Activated naive CD4-positive, alpha-beta T cell treated with anti-CD3 and anti-CD28 coated beads for 36 hours (primary cell): ENCODE data around the gene ATF2. TPM values are rescaled to one million over a fixed set of nuclear protein-coding genes. Genes with fewer than 3 reads are reported as not detected.

Experiments
- CTCF ChIA-PET: fragments of 350-600 bp; sonication (Branson Sonifier 250); formaldehyde crosslinking; loops from one replicate; lab custom pipeline; 2021; ENCODE audit warnings: antibody characterized with exemption; lab: Charles Lee
- DNase-seq: peaks from one replicate; pipeline ENCODE4 v3.0.0-alpha.2; 2020
- H3K27ac Mint-ChIP-seq: one replicate; pipeline ENCODE4 v1.8.0; 2021; ENCODE audit warnings: mild to moderate bottlenecking, mixed read lengths
- H3K27me3 Mint-ChIP-seq: one replicate; pipeline ENCODE4 v1.8.0; 2021; ENCODE audit warnings: low read depth, mixed read lengths
- H3K36me3 Mint-ChIP-seq: one replicate; pipeline ENCODE4 v1.8.0; 2021; ENCODE audit warnings: low read depth, mixed read lengths
- H3K4me1 Mint-ChIP-seq: one replicate; pipeline ENCODE4 v1.8.0; 2021; ENCODE audit warnings: low read depth, mixed read lengths
- H3K4me3 Mint-ChIP-seq: one replicate; pipeline ENCODE4 v1.8.0; 2021; ENCODE audit warnings: mild to moderate bottlenecking, moderate library complexity, mixed read lengths
- H3K9me3 Mint-ChIP-seq: one replicate; pipeline ENCODE4 v1.8.0; 2021; ENCODE audit warnings: mixed read lengths
- intact Hi-C: fragments of 100-400 bp; cut with micrococcal nuclease; formaldehyde crosslinking; loops from one replicate; pipeline ENCODE4 v1.15.1; 2023
- total RNA-seq, 2 experiments: library from RNA; stranded (reverse); gene quantifications; one replicate each; pipeline ENCODE4 v1.2.3, GENCODE V29; 2021

Gene ATF2
- total RNA-seq, 2 experiments from 2014 or later: 48.0 to 53.3 TPM

DNA sequence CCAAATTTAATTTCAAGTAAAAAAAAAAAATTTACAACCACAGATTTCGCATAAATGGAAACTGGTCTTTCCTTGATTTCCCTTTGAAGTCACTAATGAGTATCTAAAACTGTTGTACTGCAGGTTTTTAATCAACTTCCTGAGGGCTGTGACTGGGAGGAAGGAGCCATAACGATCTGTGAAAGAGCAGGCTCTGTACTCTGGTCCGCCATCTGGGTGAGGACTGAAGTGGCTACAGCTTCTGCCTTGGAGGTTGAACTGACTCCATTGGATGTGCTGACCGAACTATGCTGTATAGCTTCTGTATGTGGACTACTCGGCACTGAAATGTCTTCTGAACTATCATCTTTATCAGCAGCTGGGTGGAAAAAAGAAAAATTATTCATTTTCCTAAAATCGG, 93.5 kb downstream of the ATF2 start:
- intact Hi-C loops: no loop called here
- Mint-ChIP-seq H3K4me1 (no peaks in the 10 kb centered on the region), H3K36me3 (peaks cover 32% of the 10 kb centered on the region), H3K27ac (no peak overlapping the region), H3K4me3 (no peak overlapping the region), H3K27me3 (no peaks in the 10 kb centered on the region), H3K9me3 (no peaks in the 10 kb centered on the region)
- no peak for DNase-seq
- CTCF ChIA-PET: interaction anchor here (0.6 kb wide), 1 partner anchor 31 kb away, joined by 6 read pairs; no protein-coding TSS in a partner anchor

DNA sequence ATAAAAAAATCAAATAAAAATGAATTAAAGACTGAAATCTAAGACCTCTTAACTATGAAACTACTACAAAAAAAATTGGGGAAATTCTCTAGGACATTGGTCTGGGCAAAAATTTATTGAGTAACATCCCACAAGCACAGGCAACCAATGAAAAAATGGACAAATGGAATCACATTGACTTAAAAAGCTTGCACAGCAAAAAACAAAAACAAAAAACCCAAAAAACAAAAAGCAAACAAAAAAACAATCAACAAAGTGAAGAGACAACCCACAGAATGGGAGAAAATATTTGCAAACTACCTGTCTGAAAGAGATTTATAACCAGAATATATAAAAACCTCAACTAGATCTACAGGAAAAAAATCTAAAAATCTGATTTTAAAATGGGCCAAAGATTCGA, 99.5 kb downstream of the ATF2 start:
- Mint-ChIP-seq H3K36me3 (peaks cover 29% of the 10 kb centered on the region), H3K9me3 (no peaks in the 10 kb centered on the region), H3K27ac (no peak overlapping the region), H3K4me3 (no peak overlapping the region), H3K4me1 (no peaks in the 10 kb centered on the region), H3K27me3 (no peaks in the 10 kb centered on the region)
- intact Hi-C loops: no loop called here
- DNase-seq: no peak
- CTCF ChIA-PET: no interaction called here

DNA sequence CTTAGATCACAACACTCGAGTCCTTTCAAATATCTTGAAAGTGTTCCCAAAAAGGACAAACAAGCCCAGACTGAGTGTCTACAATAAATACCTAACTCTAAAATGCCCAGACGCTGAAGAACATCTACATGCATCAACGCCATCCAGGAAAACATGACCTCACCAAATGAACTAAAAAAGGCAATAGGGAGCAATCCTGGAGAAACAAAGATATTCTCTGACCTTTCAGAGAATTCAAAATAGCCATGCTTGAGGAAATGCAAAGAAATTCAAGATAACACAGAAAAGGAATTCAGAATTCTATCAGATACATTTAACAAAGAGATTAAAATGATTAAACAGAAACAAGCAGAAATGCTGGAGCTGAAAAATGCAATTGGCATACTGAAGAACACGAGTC, 101.6 kb downstream of the ATF2 start:
- H3K27ac Mint-ChIP-seq: no peak overlapping the region
- H3K4me3 Mint-ChIP-seq: no peak overlapping the region
- peaks cover 4% of the 10 kb centered on the region for H3K4me1 Mint-ChIP-seq
- DNase-seq: no peak
- intact Hi-C loops: no loop called here
- no peaks in the 10 kb centered on the region for H3K9me3 Mint-ChIP-seq
- CTCF ChIA-PET: no interaction called here
- H3K27me3 Mint-ChIP-seq: no peaks in the 10 kb centered on the region
- peaks cover 22% of the 10 kb centered on the region for H3K36me3 Mint-ChIP-seq

DNA sequence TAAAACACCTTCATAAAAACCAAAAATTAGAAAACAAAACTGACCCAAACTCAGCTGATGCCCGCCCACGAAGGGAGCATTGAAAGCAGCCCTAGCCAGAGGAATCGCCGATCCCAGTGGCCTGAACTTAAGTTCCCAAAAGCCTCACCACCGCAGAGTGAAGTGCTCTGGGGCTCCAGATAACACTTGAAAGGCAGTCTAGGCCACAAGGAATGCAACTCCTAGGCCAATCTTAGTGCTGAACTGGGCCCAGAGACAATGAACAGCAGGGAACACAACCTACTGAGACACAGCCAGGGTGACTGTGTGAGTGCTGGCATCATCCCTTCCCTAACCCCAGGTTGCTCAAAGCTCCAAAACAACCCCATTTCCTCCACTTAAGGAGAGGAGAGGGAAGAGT, 103.2 kb downstream of the ATF2 start:
- Mint-ChIP-seq H3K27ac (no peak overlapping the region), H3K27me3 (no peaks in the 10 kb centered on the region), H3K4me1 (peaks cover 4% of the 10 kb centered on the region), H3K9me3 (no peaks in the 10 kb centered on the region), H3K4me3 (no peak overlapping the region), H3K36me3 (peaks cover 18% of the 10 kb centered on the region)
- DNase-seq: no peak
- intact Hi-C loops: no loop called here
- CTCF ChIA-PET: no interaction called here

DNA sequence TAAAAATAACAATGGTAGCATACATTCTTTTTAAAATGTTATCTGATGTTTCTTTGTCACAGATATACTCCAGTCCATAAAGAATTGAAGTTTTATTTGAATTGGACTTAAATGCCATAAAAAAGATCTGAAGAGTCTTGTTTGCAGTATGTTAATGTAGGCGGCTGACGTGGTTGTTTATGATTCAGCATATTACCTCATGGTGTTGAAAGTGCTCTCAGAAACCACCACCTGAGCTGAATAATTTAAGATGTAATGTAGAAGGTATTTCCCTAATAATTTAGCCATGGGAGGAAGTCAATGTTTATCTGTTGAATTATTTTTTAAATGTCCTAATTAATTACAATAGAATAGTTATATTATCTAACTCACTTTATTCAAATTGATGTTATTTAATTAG, 104.3 kb downstream of the ATF2 start:
- Mint-ChIP-seq H3K9me3 (no peaks in the 10 kb centered on the region), H3K36me3 (peaks cover 16% of the 10 kb centered on the region), H3K27ac (no peak overlapping the region), H3K27me3 (no peaks in the 10 kb centered on the region), H3K4me3 (no peak overlapping the region), H3K4me1 (peaks cover 4% of the 10 kb centered on the region)
- intact Hi-C loops: no loop called here
- no peak for DNase-seq
- CTCF ChIA-PET: interaction anchor here (1.0 to 1.4 kb wide), 2 partner anchors 43 to 293 kb away, joined by 3 read pairs; no protein-coding TSS in a partner anchor

DNA sequence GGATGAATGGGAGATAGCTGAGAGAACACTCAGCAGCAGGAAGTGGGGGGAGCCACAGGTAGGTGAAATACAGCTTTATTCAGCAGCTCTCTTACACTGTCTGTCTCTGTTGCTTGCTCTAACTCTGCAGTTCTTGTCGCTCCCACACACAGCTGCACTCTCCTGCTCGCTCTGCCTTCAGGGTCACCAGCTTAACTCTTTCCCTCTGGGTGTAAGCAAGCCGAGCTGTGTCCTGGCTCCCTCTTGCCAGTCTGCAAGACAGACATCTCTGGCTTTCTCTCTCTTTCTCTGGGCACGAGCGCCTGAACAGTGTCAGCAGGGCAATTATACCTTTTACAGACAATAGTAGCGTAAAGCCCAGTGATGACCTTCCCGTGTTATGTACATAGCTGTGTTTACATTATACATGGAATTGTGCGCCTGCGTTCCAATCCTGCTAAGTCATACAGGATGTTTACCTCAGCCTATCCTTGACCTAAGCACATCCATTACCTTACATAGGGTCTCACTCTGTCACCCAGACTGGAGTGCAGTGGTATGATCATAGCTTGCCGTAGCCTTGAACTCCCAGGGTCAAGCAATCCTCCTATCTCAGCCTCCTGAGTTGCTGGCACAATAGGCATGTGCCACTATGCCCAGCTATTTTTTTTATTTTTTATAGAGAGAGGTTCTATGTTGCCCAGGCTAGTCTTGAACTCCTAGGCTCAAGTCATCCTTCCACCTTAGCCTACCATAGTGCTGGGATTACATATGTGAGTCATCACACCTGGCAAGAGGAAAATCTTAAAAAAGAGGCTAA, 105.0 kb downstream of the ATF2 start:
- intact Hi-C loops: no loop called here
- H3K36me3 Mint-ChIP-seq: peaks cover 16% of the 10 kb centered on the region
- H3K27ac Mint-ChIP-seq: no peak overlapping the region
- H3K4me1 Mint-ChIP-seq: peaks cover 4% of the 10 kb centered on the region
- CTCF ChIA-PET: interaction anchor here (1.0 to 1.4 kb wide), 2 partner anchors 42 to 292 kb away, joined by 3 read pairs; no protein-coding TSS in a partner anchor
- no peak for DNase-seq
- no peaks in the 10 kb centered on the region for H3K27me3 Mint-ChIP-seq
- no peaks in the 10 kb centered on the region for H3K9me3 Mint-ChIP-seq
- H3K4me3 Mint-ChIP-seq: no peak overlapping the region

DNA sequence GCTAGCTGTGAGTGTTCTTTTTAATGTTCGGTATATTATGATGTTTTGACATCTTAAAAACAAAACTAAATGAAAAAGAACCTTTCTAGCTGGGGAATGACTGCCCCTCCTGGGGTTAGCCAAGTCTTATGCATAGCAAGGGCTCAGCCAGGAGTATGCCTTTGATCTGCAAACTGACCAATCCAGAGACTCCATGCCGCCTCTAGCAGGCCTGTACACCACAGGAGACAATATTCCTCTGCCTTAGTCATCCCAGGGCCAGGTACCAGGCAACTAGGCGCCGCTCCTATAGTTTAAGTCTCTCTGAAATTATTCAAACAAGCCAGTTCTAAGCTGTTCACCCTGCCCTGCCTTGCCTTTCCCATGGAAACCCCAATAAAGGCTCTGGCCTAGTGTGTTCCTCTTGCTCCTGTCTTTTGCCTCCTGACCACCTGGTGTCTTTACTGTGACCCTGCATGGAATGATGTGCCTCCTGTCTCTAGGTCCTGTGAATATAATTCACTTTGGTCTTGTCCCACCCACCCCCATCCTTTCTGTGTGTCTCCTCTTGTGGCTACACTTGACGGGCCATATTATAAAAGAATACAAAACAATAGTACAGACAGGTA, 110.8 kb downstream of the ATF2 start:
- Mint-ChIP-seq H3K27me3 (no peaks in the 10 kb centered on the region), H3K4me1 (no peaks in the 10 kb centered on the region), H3K4me3 (no peak overlapping the region), H3K9me3 (no peaks in the 10 kb centered on the region), H3K36me3 (peaks cover 6% of the 10 kb centered on the region), H3K27ac (no peak overlapping the region)
- CTCF ChIA-PET: interaction anchor here (0.7 kb wide), 1 partner anchor 312 kb away, joined by 5 read pairs; no protein-coding TSS in a partner anchor
- intact Hi-C loops: no loop called here
- no peak for DNase-seq

DNA sequence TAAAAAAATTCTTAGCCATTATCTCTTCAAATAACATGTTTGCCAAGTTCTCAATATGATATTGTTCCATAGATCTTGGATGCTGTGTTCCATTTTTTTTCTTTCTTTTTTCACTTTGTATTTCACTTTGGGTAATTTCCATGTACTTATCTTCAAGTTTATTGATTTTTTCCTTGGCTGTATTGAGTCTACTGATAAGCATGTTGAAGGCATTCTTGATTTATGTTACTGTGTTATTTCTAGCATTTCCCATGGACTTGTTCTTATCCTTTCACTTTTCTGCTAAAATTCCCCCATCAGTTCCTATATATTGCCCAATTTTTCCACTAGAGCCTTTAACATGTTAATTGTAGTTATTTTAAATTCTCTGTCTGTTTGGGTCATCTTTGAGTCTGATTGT, 112.0 kb downstream of the ATF2 start:
- intact Hi-C loops: no loop called here
- peaks cover 12% of the 10 kb centered on the region for H3K36me3 Mint-ChIP-seq
- H3K4me1 Mint-ChIP-seq: no peaks in the 10 kb centered on the region
- H3K27me3 Mint-ChIP-seq: no peaks in the 10 kb centered on the region
- no peak for DNase-seq
- no peak overlapping the region for H3K27ac Mint-ChIP-seq
- CTCF ChIA-PET: no interaction called here
- H3K4me3 Mint-ChIP-seq: no peak overlapping the region
- no peaks in the 10 kb centered on the region for H3K9me3 Mint-ChIP-seq

DNA sequence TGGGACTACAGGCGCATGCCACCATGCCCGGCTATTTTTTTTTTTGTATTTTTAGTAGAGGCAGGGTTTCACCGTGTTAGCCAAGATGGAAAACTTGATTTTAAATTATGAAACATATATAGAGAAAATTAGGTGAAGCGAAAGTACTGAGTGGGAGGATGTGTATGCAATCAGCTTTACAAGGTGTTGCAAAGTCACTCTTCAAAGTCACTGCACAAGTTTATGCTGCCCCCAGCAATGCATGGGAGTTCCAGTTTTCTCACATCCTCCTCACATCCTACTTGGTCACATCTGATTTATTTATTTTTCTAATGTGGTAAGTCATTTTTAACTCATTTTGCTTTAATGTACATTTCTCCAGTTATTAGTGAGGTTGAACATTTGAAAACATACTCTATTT, 113.7 kb downstream of the ATF2 start:
- CTCF ChIA-PET: no interaction called here
- Mint-ChIP-seq H3K36me3 (peaks cover 12% of the 10 kb centered on the region), H3K4me1 (no peaks in the 10 kb centered on the region), H3K9me3 (no peaks in the 10 kb centered on the region), H3K4me3 (no peak overlapping the region), H3K27ac (no peak overlapping the region), H3K27me3 (no peaks in the 10 kb centered on the region)
- intact Hi-C loops: no loop called here
- DNase-seq: no peak

DNA sequence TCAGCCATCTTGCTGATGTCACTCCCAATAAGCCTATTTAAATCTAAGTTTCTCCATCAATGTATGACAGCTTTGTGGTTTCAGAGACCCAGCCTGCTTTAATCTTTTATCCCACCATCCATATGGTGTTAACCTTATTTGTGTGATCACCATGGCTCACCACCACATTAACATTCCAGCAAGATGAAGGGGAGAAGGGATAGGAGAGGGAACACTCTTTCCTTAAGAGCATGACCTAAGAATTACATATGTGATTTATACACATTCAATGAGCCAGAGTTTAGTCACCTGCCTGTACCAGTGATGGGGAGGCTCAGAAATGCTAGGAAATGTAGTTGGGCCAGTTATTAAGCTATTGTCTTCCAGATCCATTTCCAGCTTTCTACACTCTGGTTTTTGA, 118.3 kb downstream of the ATF2 start:
- no peak overlapping the region for H3K4me3 Mint-ChIP-seq
- no peak for DNase-seq
- H3K27me3 Mint-ChIP-seq: no peaks in the 10 kb centered on the region
- no peaks in the 10 kb centered on the region for H3K4me1 Mint-ChIP-seq
- intact Hi-C loops: no loop called here
- peaks cover 6% of the 10 kb centered on the region for H3K36me3 Mint-ChIP-seq
- no peaks in the 10 kb centered on the region for H3K9me3 Mint-ChIP-seq
- no peak overlapping the region for H3K27ac Mint-ChIP-seq
- CTCF ChIA-PET: interaction anchor here (1.2 to 1.3 kb wide), 2 partner anchors 13 to 64 kb away, joined by 3 to 6 read pairs; no protein-coding TSS in a partner anchor

DNA sequence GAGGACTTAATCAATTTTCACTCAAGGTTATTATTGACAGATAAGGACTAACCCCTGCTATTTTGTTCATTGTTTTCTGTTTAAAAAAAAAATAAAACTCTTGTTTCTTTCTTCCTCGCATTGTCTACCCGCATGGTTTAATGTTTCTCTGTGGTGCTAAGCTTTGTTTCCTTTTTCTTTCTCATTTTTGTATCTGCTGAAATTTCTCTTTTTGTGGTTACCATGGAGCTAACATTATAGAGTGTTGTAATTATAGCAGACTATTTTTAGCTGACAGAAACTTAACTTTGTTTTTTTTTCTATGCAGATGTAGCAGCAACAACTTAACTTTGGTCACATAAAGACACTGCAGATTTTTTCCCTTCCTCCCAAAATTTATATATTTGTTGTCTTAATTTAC, 119.7 kb downstream of the ATF2 start:
- DNase-seq: no peak
- Mint-ChIP-seq H3K9me3 (peaks cover 3% of the 10 kb centered on the region), H3K27ac (no peak overlapping the region), H3K4me3 (no peak overlapping the region), H3K27me3 (no peaks in the 10 kb centered on the region), H3K36me3 (peaks cover 6% of the 10 kb centered on the region), H3K4me1 (no peaks in the 10 kb centered on the region)
- intact Hi-C loops: no loop called here
- CTCF ChIA-PET: interaction anchor here (0.5 to 1.3 kb wide), 2 partner anchors 62 to 880 kb away, joined by 3 read pairs; no protein-coding TSS in a partner anchor

DNA sequence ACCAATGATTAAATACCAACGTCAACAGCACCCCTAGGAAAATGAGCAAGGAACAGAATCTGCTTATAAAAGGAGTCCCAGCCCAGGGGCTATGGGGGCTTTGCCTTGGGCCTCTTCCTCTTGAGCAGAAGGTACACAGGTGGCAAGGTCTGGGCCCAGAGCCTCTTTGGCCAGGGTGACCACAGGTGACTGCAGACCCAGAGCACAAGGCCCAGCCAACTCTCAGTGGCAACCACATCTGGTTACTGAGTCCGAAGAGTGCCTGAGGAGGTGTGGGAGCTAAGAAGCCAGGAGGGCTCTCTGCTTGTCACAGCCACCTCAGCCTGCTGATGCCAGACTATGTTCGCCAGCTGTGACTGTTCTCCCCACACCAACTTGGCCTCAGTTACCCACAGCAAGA, 128.5 kb downstream of the ATF2 start:
- H3K4me1 Mint-ChIP-seq: peaks cover 6% of the 10 kb centered on the region
- H3K27ac Mint-ChIP-seq: no peak overlapping the region
- no peak for DNase-seq
- H3K36me3 Mint-ChIP-seq: no peaks in the 10 kb centered on the region
- CTCF ChIA-PET: no interaction called here
- H3K4me3 Mint-ChIP-seq: no peak overlapping the region
- intact Hi-C loops: no loop called here
- no peaks in the 10 kb centered on the region for H3K27me3 Mint-ChIP-seq
- H3K9me3 Mint-ChIP-seq: peaks cover 7% of the 10 kb centered on the region
